Activated naive CD4-positive, alpha-beta T cell treated with anti-CD3 and anti-CD28 coated beads, Interleukin-2, amount 50 U/mL, for 16 hours (primary cell): ENCODE data around the gene DCK.
A peak's percentile ranks its signal among the peaks of the same experiment; 100 is the strongest.
"Not testable (repeated sequence)": the region's sequence is repeated elsewhere in the genome, so short reads cannot be mapped to it uniquely, and the experiment has no call there.

Experiments
- DNase-seq: peaks from one replicate; pipeline ENCODE4 v3.0.0-alpha.2; 2020

The DCK gene

DNA sequence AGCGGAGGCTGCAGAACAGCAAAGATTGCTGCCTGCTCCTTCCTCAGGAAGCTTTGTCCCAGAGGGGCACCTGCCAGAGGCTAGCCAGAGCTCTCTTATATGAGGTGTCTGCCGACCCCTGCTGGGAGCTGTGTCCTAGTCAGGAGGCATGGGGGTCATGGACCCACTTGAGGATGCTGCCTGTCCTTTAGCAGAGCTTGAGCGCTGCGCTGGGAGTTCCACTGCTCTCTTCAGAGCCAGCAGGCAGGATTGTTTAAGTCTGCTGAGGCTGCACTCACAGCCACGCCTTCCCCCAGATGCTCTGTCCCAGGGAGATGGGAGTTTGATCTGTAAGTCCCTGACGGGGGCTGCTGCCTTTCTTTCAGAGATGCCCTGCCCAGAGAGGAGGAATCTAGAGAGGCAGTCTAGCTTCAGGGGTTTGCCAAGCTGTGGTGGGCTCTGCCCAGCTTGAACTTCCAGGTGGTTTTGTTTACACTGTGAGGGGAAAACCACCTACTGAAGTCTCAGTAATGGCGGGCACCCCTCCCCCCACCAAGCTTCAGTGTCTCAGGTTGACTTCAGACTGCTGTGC is 10.9 kb downstream of the DCK start:
- DNase-seq: peak; percentile 47

DNA sequence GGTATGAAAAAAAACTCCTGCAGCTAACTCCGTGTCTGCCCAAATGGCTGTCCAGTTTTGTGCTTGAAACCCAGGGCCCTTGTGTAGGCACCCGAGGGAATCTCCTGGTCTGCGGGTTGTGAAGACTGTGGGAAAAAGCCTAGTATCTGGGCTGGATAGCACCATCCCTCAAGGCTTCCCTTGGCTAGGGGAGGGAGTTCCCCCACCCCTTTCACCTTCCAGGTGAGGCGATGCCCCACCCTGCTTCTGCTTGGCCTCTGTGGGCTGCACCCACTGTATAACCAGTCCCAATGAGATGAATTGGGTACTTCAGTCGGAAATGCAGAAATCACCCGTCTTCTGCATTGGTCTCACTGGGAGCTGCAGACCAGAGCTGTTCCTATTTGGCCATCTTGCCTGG is 11.6 kb downstream of the DCK start:
- DNase-seq: not testable (repeated sequence)

DNA sequence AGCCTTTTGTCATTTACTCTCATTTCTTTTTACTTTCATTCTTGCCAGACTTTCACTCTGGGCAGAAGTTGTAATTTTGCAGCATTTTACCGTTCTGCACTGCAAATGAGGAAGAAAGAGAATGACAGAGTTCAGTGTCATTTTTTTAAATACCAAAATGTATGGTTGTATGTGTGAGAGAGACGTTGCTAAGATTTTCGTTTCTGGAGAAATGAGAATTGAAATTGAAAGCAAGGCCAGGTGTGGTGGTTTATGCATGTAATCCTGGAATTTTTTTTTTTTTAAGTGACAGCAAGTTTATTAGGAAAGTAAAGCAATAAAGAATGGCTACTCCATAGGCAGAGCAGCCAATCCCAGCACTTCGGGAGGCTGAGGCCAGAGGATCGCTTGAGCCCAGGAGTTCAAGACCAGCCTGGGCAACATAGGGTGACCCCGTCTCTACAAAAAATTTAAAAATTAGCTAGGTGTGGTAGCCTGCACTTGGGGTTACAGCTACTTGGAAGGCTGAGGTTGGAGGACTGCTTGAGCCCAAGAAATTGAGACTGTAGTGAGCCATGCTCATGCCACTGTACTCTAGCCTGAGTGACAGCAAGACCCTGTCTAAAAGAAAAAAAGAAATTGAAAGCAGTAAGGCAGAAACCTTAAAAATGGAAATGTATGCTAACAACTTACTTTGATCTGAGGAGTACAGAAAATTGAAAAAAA is 12.9 kb downstream of the DCK start:
- no peak for DNase-seq

DNA sequence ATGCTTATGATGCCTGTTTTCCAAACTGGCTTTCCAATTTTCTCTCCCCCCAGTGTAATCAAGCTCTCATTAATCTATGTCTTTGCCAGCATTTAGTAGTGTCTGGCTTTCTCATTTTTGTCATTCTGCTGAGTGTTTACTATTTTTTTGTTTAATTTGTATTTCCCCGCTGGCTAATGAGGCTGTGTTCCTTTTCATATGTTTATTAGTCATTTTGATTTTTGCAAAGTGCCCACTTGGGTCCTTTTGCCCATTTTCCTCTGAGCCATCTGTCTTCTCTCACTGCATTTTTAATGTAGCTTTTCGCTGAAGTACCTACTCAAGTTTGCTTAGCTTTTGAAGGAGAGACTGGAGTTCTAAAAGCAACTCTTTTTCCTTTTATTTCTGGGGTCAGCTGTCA is 14.7 kb downstream of the DCK start:
- DNase-seq: no peak

DNA sequence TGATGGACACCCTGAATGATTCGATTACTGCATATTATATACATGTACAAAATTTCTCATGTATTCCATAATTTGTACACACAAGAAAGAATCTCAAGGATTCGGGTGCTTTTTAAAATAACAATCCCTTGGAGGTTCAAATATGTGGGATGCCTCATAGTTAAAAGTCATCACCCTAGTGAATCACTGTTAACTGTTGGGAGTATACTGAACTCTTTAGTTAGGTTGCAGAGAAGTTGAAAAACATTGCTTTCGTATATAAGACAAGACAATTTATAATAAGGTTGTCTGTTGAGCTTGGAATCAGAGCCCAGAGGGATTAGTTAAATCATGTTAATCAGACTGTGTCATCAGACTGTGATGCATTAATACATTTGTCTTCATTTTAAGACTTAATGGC is 15.6 kb downstream of the DCK start:
- no peak for DNase-seq

DNA sequence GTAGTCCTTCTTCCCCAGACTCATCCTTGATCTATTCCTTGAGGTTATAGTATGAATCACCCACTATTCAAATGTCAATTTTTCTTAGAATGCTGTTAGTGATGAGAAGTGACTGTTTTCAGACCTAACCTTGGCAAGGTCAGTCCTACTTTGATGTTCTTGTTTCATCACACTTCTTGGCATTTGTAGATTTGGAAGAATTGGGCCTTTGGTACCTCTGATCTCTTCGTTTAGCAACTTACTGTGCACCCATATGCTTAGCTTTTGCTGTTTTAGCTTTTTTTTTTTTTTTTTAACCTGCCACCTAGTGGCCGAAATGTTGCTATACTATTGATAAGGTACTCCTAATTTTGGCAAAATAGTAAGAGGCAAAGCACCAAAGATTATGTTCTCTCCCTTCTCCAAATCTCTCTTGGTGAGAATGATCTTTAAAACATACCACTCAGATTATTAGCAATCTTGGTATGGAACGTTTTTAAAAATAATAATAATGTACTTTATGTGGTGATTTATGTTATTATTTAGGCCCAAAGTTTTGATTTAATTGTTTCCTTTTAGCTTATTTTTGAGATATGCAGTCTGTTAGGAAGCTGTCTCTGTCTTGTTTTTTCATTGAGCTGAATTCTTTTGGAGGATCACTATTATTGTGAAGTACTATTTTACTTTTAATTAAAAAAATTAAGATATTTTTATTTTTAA is 16.6 kb downstream of the DCK start:
- no peak for DNase-seq

DNA sequence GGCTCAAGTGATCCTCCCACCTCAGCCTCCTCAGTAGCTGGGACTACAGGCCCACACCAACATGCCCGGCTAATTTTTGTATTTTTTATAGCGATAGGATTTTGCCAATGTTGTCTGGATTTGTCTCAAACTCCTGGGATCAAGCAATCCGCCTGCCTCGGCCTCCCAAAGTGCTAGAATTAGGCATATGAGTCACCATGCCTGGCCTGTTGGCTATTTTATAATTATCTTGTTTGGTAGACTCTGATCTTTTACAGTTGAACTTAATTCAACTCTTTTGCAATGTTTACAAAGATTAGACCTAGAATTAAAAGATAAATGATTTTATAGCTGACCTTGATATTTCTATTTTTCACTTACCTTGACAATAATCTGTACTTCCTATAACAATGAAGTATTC is 18.0 kb downstream of the DCK start:
- no peak for DNase-seq

DNA sequence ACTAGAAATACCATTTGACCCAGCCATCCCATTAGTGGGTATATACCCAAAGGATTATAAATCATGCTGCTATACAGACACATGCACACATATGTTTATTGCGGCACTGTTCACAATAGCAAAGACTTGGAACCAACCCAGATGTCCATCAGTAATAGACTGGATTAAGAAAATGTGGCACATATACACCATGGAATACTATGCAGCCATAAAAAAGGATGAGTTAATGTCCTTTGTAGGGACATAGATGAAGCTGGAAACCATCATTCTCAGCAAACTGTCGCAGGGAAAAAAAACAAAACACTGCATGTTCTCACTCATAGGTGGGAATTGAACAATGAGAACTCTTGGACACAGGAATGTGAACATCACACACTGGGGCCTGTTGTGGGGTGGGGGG is 23.9 kb downstream of the DCK start:
- not testable (repeated sequence) for DNase-seq

DNA sequence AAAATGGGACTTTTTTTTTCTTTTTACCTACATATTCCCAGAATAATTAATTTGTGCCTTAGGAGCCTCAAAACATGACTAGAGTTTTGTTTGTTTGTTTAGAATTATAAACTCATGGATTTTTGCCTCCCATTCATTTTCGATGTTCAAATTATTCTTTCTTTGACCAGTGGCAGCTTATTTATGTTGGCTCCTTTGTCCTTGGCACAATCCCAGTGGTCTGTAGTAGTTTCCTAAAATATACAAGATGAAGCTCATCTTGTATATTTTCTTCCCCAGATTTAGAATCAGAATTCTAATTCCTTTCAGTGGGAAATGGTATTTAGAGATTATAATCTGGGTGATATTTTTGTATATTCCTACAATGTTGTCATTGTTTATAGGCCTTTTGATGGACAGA is 27.2 kb downstream of the DCK start:
- no peak for DNase-seq

DNA sequence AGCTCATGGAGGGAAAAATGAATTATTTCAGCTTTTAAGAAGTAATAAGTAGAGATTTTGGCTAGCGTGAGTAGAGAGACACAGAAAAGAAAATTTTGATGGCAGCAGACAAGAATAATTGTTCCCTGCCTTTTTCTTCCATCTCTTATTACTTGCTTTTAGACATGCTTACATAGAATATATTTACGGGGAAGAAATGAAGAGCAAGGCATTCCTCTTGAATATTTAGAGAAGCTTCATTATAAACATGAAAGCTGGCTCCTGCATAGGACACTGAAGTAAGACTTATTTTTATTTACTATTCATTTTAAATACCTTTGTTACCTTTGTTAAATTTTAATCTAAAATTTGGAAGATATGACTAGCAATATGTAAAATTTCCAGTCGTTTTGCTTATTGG is 32.2 kb downstream of the DCK start:
- DNase-seq: no peak

DNA sequence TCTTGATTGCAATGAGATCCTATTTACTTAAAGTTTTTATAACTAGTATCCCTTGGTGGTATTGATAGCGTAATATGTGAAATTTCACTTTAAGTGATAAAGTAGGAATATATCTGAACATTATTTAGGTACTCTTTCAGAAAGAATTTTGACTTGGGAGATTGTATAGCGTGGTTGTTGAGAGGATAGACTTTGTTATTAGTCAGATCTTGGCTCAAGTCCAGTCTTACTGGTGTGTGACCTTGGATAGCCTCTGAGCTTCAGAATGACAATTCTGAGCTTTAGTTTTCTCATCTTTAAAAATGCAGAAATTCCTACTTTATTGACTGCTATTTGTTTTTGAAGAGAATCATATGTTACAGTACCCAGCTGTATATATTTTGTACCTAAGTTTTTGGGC is 32.6 kb downstream of the DCK start:
- DNase-seq: no peak

DNA sequence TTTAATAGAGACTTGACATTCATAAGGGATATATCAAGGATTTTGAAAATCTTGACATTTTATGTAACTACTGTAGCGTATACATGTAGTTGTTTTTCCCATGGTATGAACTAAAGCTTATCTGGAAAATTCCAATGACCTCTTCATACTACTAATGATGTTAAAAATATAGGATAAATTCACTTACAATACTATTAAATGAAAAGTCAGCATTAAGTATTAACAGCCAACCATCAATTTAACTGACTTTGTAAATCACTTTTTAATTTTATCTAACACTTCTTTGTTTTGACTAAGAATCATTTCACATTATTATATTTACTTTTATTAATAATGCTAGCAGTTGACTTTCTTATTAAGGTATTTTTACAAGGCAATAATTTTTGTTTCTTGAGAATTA is 34.2 kb downstream of the DCK start:
- DNase-seq: no peak

DNA sequence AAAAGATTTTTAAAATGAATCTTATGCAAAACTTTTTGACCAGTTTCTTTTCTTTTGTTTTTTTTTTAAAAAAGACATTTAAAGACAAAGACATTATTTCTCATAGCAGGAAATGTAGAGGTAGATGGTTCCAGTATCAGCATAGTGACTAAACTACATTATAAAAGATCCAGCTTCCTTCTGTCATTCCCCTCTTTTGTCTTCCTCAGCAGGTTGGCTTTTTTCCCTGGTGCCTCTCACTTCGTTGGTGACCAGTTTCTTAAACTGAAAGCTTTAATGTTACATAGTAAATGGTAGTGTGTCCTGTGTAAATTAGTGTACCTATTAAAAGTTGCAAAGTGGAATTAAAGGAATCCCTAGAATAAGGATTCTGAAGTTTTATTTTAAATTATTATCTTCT is 36.1 kb downstream of the DCK start:
- no peak for DNase-seq

DNA sequence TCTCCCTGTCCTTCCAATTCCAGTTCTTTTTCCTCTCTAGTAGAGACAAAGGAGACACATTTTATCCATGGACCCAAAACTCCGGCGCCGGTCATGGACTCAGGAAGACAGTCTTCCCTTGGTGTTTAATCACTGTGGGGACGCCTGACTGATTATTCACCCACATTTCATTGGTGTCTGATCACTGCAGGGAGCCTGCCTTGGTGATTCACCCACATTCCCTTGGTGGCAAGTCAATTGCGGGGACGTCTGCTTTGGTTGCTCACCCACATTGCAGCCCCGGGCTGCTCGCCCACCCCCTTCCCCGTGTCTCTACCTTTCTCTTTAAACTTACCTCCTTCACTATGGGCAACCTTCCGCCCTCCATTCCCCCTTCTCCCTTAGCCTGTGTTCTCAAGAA is 38.7 kb downstream of the DCK start:
- not testable (repeated sequence) for DNase-seq

DNA sequence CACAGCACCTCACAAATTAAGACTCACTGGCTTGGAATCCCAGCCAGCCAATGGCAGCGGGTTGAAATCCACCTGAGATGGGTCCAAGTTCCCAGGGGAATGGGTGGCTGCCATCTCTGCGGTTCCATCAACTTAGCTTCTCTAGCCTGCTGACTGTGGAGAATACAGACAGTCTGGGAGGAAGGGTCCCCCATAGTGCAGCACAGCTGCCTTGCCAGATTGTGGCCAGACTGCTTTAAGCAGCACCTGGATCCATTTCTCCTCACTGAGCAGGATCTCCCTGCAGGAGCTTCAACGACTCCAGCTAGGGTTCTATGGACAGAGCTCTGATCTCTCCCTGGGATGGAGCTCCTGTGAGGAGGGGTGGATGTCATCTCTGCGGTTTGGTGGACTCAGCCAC is 51.8 kb downstream of the DCK start:
- DNase-seq: no peak

DNA sequence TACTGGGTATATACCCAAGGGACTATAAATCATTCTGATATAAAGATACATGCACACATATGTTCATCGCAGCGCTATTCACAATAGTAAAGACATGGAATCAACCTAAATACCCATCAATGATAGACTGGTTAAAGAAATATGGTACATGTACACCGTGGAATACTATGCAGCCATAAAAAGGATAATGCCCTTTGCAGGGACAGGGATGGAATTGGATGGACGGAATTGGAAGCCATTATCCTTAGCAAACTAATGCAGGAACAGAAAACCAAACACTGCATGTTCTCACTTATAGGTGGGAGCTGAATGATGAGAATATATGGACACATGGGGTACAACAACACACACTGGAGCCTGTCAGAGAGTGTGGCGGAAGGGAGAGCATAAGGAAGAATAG is 55.9 kb downstream of the DCK start:
- no peak for DNase-seq

DNA sequence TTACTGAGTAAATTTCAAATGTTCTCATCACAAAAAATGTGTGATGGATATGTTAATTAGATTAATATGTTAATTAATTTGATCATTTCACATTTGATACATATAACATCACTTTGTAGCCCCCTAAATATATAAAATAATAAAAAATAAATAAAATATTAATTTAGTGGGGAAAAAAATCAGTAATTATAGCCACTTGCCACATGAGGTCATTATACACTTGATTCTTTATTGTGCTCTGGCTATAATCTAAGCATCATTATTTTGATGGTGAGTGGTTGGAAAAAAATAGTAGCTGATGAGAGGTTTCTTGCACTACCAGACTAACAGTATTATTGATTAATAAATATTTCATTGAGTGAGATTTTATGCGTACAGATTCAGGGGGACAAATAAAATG is 57.4 kb downstream of the DCK start:
- DNase-seq: no peak

DNA sequence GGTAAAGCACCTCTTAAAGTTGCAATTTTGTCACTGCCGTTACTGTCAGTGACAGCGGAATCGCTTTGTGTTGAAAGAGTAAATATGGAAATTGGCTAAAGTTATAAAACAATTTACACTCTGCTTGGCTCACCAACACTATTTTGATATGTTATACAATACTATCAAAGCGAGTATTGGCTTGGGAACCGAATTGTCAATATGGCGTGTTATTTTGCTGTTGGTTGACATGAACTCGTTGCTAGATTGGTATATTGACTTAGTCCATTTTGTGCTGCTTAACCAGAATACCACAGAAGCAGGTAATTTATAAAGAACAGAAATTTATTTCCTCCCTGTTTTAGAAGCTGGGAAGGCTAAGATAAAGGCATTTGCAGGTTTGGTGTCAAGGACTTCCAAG is 58.6 kb downstream of the DCK start:
- DNase-seq: no peak

DNA sequence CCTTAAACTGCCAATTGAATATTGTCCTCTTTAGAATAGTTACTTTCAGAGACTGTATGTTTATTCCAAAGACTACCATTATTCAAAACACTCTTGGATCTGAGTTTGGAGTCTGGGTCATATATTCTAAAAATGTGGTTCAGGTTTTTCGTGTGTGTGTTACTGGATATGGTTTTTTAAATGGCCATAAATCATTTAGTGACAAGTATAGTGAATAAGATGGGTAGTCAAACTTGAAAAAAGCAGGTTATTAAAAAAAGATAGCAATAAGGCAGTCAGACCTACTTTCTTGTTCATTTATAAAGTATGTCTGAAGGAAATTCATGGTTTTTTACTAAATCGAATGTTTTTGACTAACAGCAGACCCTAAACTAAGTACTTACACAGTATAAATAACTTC is 59.3 kb downstream of the DCK start:
- DNase-seq: no peak

DNA sequence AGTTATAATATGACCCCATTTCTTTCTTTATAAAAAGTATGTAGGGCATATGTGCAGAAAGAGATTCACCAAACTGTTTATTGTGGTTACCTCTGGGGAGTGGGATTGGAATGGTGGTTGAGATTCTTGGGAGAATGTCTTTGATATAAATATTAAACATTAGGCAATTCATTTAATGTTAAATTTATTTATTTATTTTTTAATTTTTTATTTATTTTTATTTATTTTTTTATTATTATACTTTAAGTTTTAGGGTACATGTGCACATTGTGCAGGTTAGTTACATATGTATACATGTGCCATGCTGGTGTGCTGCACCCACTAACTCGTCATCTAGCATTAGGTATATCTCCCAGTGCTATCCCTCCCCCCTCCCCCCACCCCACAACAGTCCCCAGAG is 60.2 kb downstream of the DCK start:
- not testable (repeated sequence) for DNase-seq

DNA sequence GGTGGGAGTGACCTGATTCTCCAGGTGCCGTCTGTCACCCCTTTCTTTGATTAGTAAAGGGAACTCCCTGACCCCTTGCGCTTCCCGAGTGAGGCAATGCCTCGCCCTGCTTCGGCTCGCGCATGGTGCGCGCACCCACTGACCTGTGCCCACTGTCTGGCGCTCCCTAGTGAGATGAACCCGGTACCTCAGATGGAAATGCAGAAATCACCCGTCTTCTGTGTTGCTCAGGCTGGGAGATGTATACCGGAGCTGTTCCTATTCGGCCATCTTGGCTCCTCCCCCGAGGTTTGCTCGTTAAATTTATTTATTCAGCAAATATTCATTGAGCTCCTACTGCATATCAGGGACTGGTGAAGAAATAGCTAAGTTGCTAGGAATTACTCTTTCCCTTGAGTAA is 66.1 kb downstream of the DCK start:
- DNase-seq: not testable (repeated sequence)

DNA sequence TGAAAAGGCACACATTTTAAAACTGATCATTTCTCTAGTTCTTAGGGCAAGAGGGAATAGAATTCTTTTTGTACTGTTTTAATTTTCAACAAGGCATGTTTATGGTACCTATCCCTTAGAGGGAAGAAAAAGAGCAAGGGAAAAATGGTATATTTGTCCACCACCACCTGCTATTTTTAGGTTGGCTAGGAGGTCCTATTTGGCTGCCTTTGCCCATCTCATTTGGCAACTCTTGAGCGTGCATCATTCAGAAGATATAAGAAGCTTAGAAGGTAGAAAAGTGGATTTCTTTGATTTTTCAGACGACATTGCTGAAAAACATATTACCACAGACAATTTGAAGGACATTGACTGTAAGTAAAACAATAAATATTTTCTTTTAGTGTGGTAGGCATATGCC is 69.0 kb downstream of the DCK start:
- DNase-seq: no peak

DNA sequence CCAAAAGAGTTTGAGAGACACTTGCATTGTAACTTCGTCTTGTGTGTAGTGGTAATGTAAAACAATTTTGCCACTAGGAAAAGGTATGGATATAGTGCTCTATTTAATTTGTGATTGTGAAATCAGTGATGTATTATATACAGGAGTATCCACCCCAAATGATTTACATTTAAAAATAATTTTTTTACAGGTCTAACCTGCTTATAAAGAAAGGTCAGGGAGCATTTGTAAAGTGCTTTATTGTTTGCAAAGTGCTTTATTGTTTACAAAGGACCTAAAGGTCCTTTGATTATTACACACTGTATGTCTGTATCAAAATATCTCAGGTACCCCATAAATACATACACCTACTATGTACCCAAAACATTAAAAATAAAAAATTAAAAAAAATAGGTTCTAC is 70.3 kb downstream of the DCK start:
- DNase-seq: no peak

DNA sequence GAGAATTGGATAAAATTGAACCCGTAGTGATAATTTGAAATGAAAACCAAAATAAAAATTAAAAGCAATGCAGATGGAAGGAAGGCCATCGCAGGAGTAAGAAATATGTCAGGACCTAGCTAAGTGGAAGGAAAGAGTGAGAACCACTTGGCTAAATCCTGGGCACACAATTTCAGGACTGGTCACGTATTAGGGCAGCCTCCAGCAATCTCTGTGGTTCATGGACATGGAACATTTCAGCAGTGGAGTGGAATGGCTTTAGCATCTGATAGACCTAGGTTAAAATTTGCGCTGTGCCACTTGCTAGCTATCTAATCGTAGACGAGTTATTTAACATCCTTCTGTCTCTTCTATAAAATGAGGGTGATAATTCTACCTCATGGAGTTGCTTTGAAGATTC is 71.1 kb downstream of the DCK start:
- no peak for DNase-seq
